Ovary (tissue), 3 donors: ENCODE results near the gene CRTC1.

Experiments used
- POLR2A ChIP-seq: fragments of 450-650 bp; IDR thresholded peaks from one replicate; pipeline ENCODE4 v1.6.1; 2017; ENCODE audit warnings: antibody characterized with exemption, mild to moderate bottlenecking, moderate library complexity
- TF ChIP-seq, protein P1 (sequence below), 3 donors: fragments of 450-650 bp in 2 of 3; fragments of 200-600 bp in 1 of 3; IDR thresholded peaks; one replicate each; pipeline versions ENCODE4 v1.5.1 to v1.8.0; 2016 to 2022; ENCODE audit warnings: antibody characterized with exemption in 3 of 3, mild to moderate bottlenecking in 1 of 3
- donor health status: DM: no; HTN: no; CAD: no.

DNA sequence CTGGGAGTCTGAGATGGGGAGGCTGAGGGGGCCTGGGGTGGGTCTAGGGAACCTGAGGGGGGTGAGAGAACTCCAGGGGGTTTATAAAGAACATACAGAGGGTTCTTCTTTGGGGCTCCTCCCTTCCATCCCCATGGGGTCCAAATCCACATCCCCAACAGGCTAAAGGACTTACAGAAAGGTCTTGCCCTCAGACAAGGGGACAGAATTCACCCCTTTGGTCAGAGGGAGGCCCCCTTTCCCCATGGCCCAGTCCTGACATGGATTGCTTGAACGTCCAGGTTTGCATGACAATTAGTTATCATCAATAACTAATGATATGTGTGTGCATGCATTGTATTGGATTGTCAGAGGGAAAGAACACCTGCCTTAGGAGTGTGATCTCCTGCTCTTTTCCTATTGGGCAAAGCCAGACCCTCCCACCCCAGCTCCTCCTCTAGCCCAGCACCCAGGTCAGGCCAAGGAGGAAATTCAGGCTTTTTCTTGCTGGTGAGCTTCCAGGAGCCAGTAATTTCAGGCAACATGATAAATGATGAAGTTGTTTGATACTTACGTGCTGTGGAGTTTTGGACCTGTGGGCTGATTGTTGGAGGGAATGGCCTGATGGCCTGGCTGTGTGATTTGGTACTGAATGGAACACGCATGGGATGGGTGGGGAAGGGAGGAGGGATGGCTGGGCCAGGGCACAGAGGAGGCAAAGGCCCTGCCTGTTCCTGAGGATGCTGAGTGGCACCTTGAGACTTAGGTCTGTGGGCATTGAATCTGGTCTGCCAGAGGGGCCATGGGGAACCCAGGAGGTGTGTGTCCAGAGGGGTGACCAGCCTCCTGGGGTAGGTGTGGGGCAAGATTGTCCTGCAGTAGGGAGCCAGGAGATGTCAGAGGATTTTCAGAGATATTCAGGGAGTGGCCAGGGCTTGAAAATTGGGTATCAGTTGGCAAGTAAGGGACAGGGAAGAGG is 45.5 kb upstream of the CRTC1 start:
- TF ChIP-seq, protein P1, sequence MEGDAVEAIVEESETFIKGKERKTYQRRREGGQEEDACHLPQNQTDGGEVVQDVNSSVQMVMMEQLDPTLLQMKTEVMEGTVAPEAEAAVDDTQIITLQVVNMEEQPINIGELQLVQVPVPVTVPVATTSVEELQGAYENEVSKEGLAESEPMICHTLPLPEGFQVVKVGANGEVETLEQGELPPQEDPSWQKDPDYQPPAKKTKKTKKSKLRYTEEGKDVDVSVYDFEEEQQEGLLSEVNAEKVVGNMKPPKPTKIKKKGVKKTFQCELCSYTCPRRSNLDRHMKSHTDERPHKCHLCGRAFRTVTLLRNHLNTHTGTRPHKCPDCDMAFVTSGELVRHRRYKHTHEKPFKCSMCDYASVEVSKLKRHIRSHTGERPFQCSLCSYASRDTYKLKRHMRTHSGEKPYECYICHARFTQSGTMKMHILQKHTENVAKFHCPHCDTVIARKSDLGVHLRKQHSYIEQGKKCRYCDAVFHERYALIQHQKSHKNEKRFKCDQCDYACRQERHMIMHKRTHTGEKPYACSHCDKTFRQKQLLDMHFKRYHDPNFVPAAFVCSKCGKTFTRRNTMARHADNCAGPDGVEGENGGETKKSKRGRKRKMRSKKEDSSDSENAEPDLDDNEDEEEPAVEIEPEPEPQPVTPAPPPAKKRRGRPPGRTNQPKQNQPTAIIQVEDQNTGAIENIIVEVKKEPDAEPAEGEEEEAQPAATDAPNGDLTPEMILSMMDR (IDR thresholded peaks at IDR 0.05) = no peak
- no peak for TF ChIP-seq POLR2A
